Gastroesophageal sphincter (tissue), 4 donors: ENCODE results near the gene TMEM175. TPM values are rescaled to one million over a fixed set of nuclear protein-coding genes. Genes with fewer than 3 reads are reported as not detected.

ENCODE experiments used
- ATAC-seq: fragments of 150-250 bp; one replicate; pipeline ENCODE4 v1.9.1; 2016; ENCODE audit warnings: mild to moderate bottlenecking, moderate library complexity
- H3K27ac ChIP-seq, 4 donors: fragments of 200-600 bp; sonication (generic) in 3 of 4; 1 replicate in 3 of 4; 2 replicates in 1 of 4; pipeline ENCODE4 v1.5.1; 2016 to 2019
- H3K27me3 ChIP-seq: fragments of 200-600 bp; sonication (generic); one replicate; pipeline ENCODE4 v1.5.1; 2019
- H3K36me3 ChIP-seq, 2 donors: fragments of 200-600 bp; sonication (generic); one replicate each; pipeline ENCODE4 v1.5.1; 2019; ENCODE audit warnings: control low read depth in 1 of 2
- H3K4me1 ChIP-seq, 3 donors: fragments of 200-600 bp; sonication (generic); 1 replicate in 2 of 3; 2 replicates in 1 of 3; pipeline ENCODE4 v1.5.1; 2016 to 2019; ENCODE audit warnings: control low read depth in 2 of 3
- H3K4me3 ChIP-seq, 2 donors: fragments of 200-600 bp; sonication (generic); one replicate each; pipeline ENCODE4 v1.5.1; 2019; ENCODE audit warnings: mild to moderate bottlenecking in 1 of 2, moderate library complexity in 1 of 2
- H3K9me3 ChIP-seq, 3 donors: fragments of 200-600 bp; sonication (generic); one replicate each; pipeline ENCODE4 v1.5.1; 2017 to 2019; ENCODE audit warnings: control low read depth in 2 of 3
- EP300 ChIP-seq: sonication (generic); formaldehyde crosslinking; IDR thresholded peaks from one replicate; pipeline ENCODE4 v1.6.1; 2017; ENCODE audit warnings: antibody characterized with exemption, mild to moderate bottlenecking
- POLR2A ChIP-seq, 2 donors: fragments of 450-650 bp; IDR thresholded peaks; one replicate each; pipeline ENCODE4 v1.6.1; 2017; ENCODE audit warnings: antibody characterized with exemption in 2 of 2, mild to moderate bottlenecking in 2 of 2, moderate library complexity in 1 of 2
- POLR2AphosphoS5 ChIP-seq: sonication (generic); formaldehyde crosslinking; IDR thresholded peaks from one replicate; pipeline ENCODE4 v1.6.1; 2017; ENCODE audit warnings: antibody characterized with exemption
- WGBS, 2 donors: methylation state at CpG; one replicate each; pipeline ENCODE4 v1.1.5; 2018; ENCODE audit warnings: low coverage in 1 of 2; 5-methylcytosine and 5-hydroxymethylcytosine counted together
- total RNA-seq, 4 donors: library from RNA; depleted of rRNA; stranded (reverse); fragments of >200 nt; gene quantifications; one replicate each; pipeline ENCODE4 v1.1.0, GENCODE V29; 2016
- TF ChIP-seq, protein P1 (sequence below), 4 experiments: fragments of 200-600 bp in 2 of 4; fragments of 450-650 bp in 2 of 4; sonication (generic) in 1 of 4; IDR thresholded peaks; one replicate each; pipeline ENCODE4 v1.5.1; 2017 to 2019; ENCODE audit warnings: antibody characterized with exemption in 4 of 4, mild to moderate bottlenecking in 2 of 4, moderate library complexity in 2 of 4

TMEM175 gene
- total RNA-seq, 4 donors from 2014 or later = 21.7 to 40.3 (median 24.2) TPM

GRCh38 chr4:907691-908425 lies 24.4 kb upstream of the TMEM175 start:
- 40 to 89% methylated on average over 3 to 5 of the region's 35 CpGs for WGBS, 2 donors
- Histone ChIP-seq H3K27me3 (no peaks in the 10 kb centered on the region), H3K9me3 (no peaks in the 10 kb centered on the region), H3K36me3 (peaks cover 0 to 87% of the 10 kb centered on the region in 2 donors), H3K27ac (no peak overlapping the region), H3K4me3 (no peak overlapping the region), H3K4me1 (no peaks in the 10 kb centered on the region)
- ATAC-seq = no peak
- no peak for TF ChIP-seq EP300
- TF ChIP-seq POLR2AphosphoS5 = no peak
- TF ChIP-seq POLR2A (IDR thresholded peaks at IDR 0.05) = no peak
- TF ChIP-seq, protein P1, sequence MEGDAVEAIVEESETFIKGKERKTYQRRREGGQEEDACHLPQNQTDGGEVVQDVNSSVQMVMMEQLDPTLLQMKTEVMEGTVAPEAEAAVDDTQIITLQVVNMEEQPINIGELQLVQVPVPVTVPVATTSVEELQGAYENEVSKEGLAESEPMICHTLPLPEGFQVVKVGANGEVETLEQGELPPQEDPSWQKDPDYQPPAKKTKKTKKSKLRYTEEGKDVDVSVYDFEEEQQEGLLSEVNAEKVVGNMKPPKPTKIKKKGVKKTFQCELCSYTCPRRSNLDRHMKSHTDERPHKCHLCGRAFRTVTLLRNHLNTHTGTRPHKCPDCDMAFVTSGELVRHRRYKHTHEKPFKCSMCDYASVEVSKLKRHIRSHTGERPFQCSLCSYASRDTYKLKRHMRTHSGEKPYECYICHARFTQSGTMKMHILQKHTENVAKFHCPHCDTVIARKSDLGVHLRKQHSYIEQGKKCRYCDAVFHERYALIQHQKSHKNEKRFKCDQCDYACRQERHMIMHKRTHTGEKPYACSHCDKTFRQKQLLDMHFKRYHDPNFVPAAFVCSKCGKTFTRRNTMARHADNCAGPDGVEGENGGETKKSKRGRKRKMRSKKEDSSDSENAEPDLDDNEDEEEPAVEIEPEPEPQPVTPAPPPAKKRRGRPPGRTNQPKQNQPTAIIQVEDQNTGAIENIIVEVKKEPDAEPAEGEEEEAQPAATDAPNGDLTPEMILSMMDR (IDR thresholded peaks at IDR 0.05) = no peak

GRCh38 chr4:909131-909571 lies 23.1 kb upstream of the TMEM175 start:
- TF ChIP-seq POLR2A (IDR thresholded peaks at IDR 0.05) (no peak), EP300 (no peak), POLR2AphosphoS5 (no peak)
- TF ChIP-seq, protein P1 (IDR thresholded peaks at IDR 0.05) = no peak
- no peak for ATAC-seq
- 90 to 96% methylated on average over 5 to 15 of the region's 26 CpGs for WGBS, 2 donors
- H3K36me3 ChIP-seq = peaks cover 0 to 79% of the 10 kb centered on the region in 2 donors
- no peak overlapping the region for H3K4me3 ChIP-seq
- H3K9me3 ChIP-seq = no peaks in the 10 kb centered on the region
- no peak overlapping the region for H3K27ac ChIP-seq
- no peaks in the 10 kb centered on the region for H3K27me3 ChIP-seq
- no peaks in the 10 kb centered on the region for H3K4me1 ChIP-seq

DNA sequence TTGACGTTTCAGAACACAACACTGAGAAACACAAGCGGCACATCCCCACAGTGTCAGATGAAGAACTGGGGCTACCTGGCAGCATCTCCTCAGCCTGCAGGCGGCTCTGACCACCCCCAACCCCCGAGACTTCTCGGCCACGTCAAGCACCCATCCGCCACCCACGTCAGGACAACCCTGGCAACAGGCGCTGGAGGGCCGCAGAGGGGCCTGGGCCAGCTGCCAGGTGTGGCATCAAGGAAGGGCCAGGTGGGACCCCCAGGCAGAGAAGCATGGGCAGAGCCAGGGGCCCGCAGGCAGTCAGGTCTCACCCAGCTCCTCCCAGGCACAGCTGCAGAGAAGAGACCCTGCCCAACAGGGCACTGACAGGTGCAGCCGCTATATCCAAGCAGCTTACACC lies 22.4 kb upstream of the TMEM175 start:
- TF ChIP-seq POLR2A (IDR thresholded peaks at IDR 0.05) = no peak
- TF ChIP-seq, protein P1 (IDR thresholded peaks at IDR 0.05) = no peak
- no peak for TF ChIP-seq EP300
- no peak for TF ChIP-seq POLR2AphosphoS5
- no CpG with 5 or more reads among the region's 12 CpGs for WGBS, 2 donors
- Histone ChIP-seq H3K36me3 (peaks cover 0 to 72% of the 10 kb centered on the region in 2 donors), H3K27me3 (no peaks in the 10 kb centered on the region), H3K27ac (no peak overlapping the region), H3K4me1 (peaks cover 0 to 1% (median 0%) of the 10 kb centered on the region in 3 donors), H3K9me3 (no peaks in the 10 kb centered on the region), H3K4me3 (no peak overlapping the region)
- no peak for ATAC-seq

GRCh38 chr4:910366-911091 lies 21.7 kb upstream of the TMEM175 start:
- Histone ChIP-seq H3K4me1 (peaks cover 0 to 8% (median 0%) of the 10 kb centered on the region in 3 donors), H3K27me3 (no peaks in the 10 kb centered on the region), H3K9me3 (no peaks in the 10 kb centered on the region), H3K27ac (no peak overlapping the region), H3K4me3 (no peak overlapping the region), H3K36me3 (peaks cover 0 to 70% of the 10 kb centered on the region in 2 donors)
- TF ChIP-seq POLR2AphosphoS5 (no peak), POLR2A (IDR thresholded peaks at IDR 0.05) (no peak), EP300 (no peak)
- TF ChIP-seq, protein P1 (IDR thresholded peaks at IDR 0.05) = no peak
- no peak for ATAC-seq
- 93% methylated on average over 8 of the region's 26 CpGs; no CpG with 5 or more reads in 1 of the 2 donors for WGBS, 2 donors
